Body of pancreas (tissue), 4 donors: Measurements from ENCODE around the gene SUSD4.

Experiments used
- CTCF ChIP-seq, 7 experiments: fragments of 450-650 bp in 4 of 7; fragments of 200-600 bp in 3 of 7; sonication (generic) in 3 of 7; IDR thresholded peaks; one replicate each; pipeline ENCODE4 v1.5.1; 2016 to 2019; ENCODE audit warnings: antibody characterized with exemption in 7 of 7
- POLR2A ChIP-seq, 3 donors: fragments of 450-650 bp; IDR thresholded peaks; one replicate each; pipeline ENCODE4 v1.6.1; 2016; ENCODE audit warnings: antibody characterized with exemption in 3 of 3, mild to moderate bottlenecking in 2 of 3

- TF ChIP-seq CTCF (IDR thresholded peaks at IDR 0.05) (no peak), POLR2A (IDR thresholded peaks at IDR 0.05) (no peak)
Observed at GRCh38 chr1:223312273-223312672, 51.7 kb downstream of the SUSD4 start.
